AG09309 (cell line): ENCODE results near the gene CPA2.
"Not testable (repeated sequence)": the region's sequence is repeated elsewhere in the genome, so short reads cannot be mapped to it uniquely, and the experiment has no call there.

ENCODE experiments used
- DNase-seq: peaks from one replicate; pipeline ENCODE4 v3.0.0-alpha.2; 2010; ENCODE audit warnings: low read depth
- H3K4me3 ChIP-seq: 2 replicates; pipeline ENCODE4 v1.5.1; 2011; ENCODE audit warnings: mild to moderate bottlenecking, low read depth, low read length, moderate library complexity; ENCODE audit not compliant: control insufficient read depth
- TF ChIP-seq, protein P1 (sequence below): IDR thresholded peaks from 2 replicates; pipeline ENCODE4 v1.5.1; 2011; ENCODE audit warnings: mild to moderate bottlenecking, low read depth, low read length, inconsistent platforms; ENCODE audit not compliant: insufficient read depth, control insufficient read depth; ENCODE audit errors: missing control alignments

CPA2 gene

GRCh38 chr7:130226333-130226732, 40.3 kb upstream of the CPA2 start:
- no peak for DNase-seq
- H3K4me3 ChIP-seq, result no peak overlapping the region
- TF ChIP-seq, protein P1, sequence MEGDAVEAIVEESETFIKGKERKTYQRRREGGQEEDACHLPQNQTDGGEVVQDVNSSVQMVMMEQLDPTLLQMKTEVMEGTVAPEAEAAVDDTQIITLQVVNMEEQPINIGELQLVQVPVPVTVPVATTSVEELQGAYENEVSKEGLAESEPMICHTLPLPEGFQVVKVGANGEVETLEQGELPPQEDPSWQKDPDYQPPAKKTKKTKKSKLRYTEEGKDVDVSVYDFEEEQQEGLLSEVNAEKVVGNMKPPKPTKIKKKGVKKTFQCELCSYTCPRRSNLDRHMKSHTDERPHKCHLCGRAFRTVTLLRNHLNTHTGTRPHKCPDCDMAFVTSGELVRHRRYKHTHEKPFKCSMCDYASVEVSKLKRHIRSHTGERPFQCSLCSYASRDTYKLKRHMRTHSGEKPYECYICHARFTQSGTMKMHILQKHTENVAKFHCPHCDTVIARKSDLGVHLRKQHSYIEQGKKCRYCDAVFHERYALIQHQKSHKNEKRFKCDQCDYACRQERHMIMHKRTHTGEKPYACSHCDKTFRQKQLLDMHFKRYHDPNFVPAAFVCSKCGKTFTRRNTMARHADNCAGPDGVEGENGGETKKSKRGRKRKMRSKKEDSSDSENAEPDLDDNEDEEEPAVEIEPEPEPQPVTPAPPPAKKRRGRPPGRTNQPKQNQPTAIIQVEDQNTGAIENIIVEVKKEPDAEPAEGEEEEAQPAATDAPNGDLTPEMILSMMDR, result no peak

DNA sequence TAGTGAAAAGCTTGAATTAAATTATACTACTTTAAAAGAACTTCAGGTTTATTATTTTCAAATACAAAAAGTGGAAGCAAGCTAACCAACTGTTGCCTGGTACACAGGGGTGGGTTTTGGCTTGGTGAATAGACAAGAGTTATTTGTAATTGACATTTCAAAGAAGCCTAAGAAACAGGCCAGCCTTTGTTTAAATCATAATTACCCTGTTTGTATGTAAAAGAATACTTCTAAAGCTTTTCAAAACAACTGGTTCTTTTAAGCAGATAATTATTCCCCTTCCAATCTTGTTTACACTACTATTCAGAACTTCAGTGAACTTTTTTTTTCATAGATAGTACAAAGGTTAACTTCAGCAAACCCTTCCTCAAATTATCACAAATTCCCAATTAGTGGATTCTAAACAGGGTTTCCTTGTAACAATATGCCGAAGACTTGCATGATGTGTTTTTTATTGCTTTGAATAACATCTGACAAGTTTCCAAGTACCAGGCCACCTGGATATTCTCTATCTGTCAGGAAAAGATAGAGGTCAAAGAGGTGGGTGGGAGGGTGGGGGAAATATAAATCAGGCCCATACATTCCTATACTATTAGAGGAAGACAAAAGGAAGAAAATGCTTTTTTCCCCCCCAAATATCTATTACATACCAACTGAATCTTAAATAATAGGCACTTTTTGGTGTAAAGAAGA, 38.6 kb upstream of the CPA2 start:
- H3K4me3 ChIP-seq, result no peak overlapping the region
- TF ChIP-seq, protein P1, result no peak
- DNase-seq, result no peak

- TF ChIP-seq, protein P1, result no peak
- DNase-seq, result no peak
- no peak overlapping the region for H3K4me3 ChIP-seq
These were observed 37.7 kb upstream of the CPA2 start for GRCh38 chr7:130228840-130229502.

DNA sequence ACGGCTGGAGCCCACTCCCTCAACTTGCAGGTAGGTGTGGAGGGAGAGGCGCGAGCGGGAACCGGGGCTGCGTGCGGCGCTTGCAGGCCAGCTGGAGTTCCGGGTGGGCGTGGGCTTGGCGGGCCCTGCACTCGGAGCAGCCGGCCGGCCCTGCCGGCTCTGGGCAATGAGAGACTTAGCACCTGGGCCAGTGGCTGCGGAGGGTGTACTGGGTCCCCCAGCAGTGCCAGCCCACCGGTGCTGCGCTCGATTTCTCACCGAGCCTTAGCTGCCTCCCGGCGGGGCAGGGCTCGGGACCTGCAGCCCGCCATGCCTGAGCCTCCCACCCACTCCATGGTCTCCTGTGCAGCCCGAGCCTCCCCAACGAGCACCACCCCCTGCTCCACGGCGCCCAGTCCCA, 36.7 kb upstream of the CPA2 start:
- not testable (repeated sequence) for DNase-seq, H3K4me3 ChIP-seq

DNA sequence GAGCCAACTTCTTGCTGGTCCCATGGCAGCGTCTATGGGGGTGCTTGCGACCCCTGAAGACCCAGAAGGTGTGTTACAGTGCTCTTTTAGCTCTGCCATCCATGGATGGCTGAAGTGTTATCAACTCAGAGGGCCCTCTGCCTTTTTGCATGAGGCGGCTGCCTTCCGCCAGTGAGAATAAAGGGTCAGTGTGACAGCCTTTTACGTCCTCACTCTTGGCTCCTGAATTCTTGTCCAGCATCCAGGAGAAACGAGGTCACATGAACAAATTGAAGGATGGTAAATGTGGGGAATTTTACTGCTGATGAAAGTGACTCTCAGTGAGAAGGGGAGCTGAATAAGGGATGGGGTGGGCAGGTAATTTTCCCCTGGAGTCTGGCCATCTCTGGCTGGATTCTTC, 34.9 kb upstream of the CPA2 start:
- no peak for DNase-seq
- TF ChIP-seq, protein P1, result no peak
- H3K4me3 ChIP-seq, result no peak overlapping the region

GRCh38 chr7:130232209-130232608, 34.5 kb upstream of the CPA2 start:
- TF ChIP-seq, protein P1, result no peak
- no peak overlapping the region for H3K4me3 ChIP-seq
- no peak for DNase-seq

DNA sequence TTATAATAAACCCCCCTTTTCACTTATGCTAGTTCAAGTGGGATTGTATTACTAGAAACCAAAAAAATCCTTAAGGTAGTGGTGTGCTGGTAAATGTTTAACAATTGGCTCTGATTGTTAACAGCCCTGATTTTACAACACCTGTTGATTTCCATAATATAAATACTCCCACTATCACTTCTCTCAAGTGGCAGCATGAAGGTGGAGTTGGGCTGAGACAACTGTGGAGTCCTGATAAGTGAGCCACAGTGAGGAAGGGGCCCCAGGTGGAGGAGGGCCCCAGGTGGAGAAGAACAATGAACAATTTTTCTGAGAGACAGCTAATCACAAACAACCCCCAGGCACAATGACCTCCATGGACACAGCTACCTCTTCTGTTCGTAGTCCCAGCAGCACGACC, 32.6 kb upstream of the CPA2 start:
- DNase-seq, result no peak
- TF ChIP-seq, protein P1, result no peak
- H3K4me3 ChIP-seq, result no peak overlapping the region

DNA sequence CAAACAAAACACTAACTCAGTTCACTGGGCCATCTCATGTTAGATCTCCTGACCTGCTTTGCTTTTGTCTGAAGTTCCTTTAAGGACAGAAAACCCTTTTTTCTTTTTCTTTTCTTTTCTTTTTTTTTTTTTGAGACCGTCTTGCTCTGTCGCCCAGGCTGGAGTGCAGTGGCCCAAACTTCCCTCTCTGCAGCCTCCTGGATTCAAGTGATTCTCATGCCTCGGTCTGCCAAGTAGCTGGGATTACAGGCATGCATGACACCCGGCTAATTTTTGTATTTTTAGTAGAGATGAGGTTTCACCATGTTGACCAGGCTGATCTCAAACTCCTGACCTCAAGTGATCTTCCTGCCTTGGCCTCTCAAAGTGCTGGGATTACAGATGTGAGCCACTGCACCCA, 30.3 kb upstream of the CPA2 start:
- not testable (repeated sequence) for H3K4me3 ChIP-seq, DNase-seq
